Measurements from ENCODE around the gene TLR3.
A peak's percentile ranks its signal among the peaks of the same experiment; 100 is the strongest.
"Not testable (repeated sequence)": the region's sequence is repeated elsewhere in the genome, so short reads cannot be mapped to it uniquely, and the experiment has no call there.

Gene TLR3

GRCh38 chr4:186068581-186069348, at the start of gene TLR3:
Gene TLR3 (plus strand): TSS chr4:186069156. CDS start chr4:186076620, 7,464 bp downstream.
- peak; percentile 53 to 71 (median 68) for DNase-seq

GRCh38 chr4:186019269-186019668, 49.7 kb upstream of the TLR3 start:
- no peak for DNase-seq

- no peak for DNase-seq
Observed at GRCh38 chr4:186020106-186020792, 48.7 kb upstream of the TLR3 start.

GRCh38 chr4:186020793-186021407, 48.1 kb upstream of the TLR3 start:
- DNase-seq = no peak

- DNase-seq = peak in 2 of 3 donors; percentile 15 to 17
Observed at GRCh38 chr4:186021461-186022167, 47.3 kb upstream of the TLR3 start.

- no peak for DNase-seq
Observed at GRCh38 chr4:186023975-186024374, 45.0 kb upstream of the TLR3 start.

GRCh38 chr4:186024637-186025407, 44.1 kb upstream of the TLR3 start:
- DNase-seq = no peak

GRCh38 chr4:186025408-186025690, 43.6 kb upstream of the TLR3 start:
- no peak for DNase-seq

GRCh38 chr4:186027405-186027804, 41.6 kb upstream of the TLR3 start:
- DNase-seq = no peak

GRCh38 chr4:186029571-186030398, 39.2 kb upstream of the TLR3 start:
- no peak for DNase-seq

- no peak for DNase-seq
Observed at GRCh38 chr4:186030399-186030775, 38.6 kb upstream of the TLR3 start.

GRCh38 chr4:186030795-186031194, 38.2 kb upstream of the TLR3 start:
- DNase-seq = no peak

GRCh38 chr4:186032259-186032658, 36.7 kb upstream of the TLR3 start:
- no peak for DNase-seq

- DNase-seq = no peak
Observed at GRCh38 chr4:186033027-186033426, 35.9 kb upstream of the TLR3 start.

- not testable (repeated sequence) for DNase-seq
Observed at GRCh38 chr4:186034613-186035012, 34.3 kb upstream of the TLR3 start.

- DNase-seq = no peak
Observed at GRCh38 chr4:186036976-186037581, 31.9 kb upstream of the TLR3 start.

- peak; percentile 69 to 83 (median 72) for DNase-seq
Observed at GRCh38 chr4:186037692-186038658, 31.0 kb upstream of the TLR3 start.

GRCh38 chr4:186039697-186040096, 29.3 kb upstream of the TLR3 start:
- DNase-seq = no peak

- DNase-seq = no peak
Observed at GRCh38 chr4:186040316-186040715, 28.6 kb upstream of the TLR3 start.

- not testable (repeated sequence) for DNase-seq
Observed at GRCh38 chr4:186047501-186047900, 21.5 kb upstream of the TLR3 start.

Data from suppressor macrophage treated with lipopolysaccharide for 1 hour (primary cell).